GM18526 (cell line): ENCODE results near the gene GAS6.

Experiments used
- POLR2A ChIP-seq: IDR thresholded peaks from 3 replicates; pipeline ENCODE4 v1.6.1; 2011; ENCODE audit not compliant: insufficient read length; ENCODE audit errors: extremely low read depth

Gene GAS6

DNA sequence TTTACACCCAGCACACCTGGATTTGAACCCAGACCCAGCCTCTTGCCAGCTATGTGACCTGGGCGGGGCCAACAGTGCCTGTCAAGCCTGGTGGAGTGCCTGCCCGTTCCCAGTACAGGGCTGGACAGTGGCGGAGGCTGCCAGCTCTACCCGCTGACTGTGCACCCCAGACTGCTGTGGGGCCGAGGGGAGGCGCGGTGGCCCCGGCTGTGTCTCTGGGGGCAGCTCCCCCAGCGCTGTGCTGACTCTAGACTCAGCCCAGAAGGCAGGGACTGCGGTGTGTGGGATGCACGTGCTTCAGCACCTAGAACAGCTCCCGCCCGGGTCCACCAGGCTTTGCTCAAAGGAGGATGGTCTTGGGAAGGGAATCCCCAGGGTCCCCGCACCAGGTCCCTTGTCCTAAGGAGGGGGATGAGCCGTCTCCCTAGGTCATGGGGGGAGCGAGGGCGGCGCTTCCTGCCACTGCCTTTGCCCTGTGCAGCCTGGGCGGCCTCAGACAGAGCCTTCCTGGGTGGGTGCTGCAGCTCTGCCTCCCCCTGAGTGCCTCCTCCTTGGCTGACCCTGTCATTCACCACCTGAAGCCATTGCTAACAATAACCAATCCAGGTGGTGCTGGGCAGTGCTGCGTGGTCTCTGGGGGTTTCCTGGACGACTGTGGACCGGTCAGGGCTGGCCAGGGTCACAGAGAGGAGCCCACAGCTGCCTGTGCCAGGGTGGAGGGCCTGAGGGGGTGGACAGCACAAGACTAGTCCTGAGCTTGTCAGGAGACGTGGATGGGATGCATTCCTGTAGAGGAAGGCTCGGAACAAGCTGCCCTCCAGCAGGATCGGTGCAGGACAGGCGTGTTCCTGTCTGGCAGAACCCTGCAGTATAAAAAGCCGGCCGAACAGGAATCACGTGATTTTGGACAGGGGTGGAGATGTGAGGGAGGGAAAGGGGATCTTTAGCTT, 86.3 kb downstream of the GAS6 start:
- no peak for TF ChIP-seq POLR2A

DNA sequence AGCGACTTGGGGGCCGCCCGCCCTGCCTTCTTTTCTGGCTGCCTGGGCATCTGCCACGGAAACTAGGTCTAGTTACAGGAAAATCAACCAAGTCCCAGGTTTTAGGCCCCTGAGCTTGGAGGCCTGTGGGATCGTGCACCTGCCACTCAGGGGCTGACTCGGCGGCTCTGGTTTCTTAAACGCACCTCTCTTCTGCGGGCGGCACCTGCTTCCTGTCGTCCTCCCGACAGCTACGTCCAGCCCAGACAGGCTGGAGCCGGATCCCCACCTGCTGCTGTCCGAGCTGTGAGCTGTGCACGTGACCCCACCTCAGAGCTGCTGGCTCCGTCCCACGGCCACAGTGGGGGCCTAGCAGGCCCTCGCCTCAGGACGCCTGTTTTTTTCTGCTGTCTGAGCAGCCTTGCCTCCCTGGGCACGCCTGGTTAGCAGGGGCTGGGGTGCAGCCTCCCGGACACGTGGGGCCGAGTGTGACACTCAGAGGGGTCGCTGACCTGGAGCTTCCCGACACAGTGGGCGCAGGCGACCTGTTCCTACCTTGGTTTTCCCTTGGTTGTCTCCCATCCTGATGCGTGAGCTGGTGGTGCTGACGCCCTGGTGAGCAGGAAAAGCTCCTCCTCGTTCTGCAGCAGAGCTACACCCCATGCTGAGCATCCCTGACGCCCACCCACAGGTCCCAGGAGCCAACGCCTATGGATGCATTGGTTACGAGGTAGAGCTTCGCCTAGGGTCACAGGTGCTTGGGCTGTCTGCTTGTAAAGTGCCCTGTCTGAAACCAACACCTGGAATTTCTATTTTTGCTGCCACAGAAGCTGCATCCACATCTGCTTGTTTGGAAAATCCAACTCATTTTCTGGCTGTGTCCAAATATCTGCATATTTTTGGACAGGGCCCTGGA, 87.4 kb downstream of the GAS6 start:
- TF ChIP-seq POLR2A: no peak

GRCh38 chr13:113775451-113776145, 88.3 kb downstream of the GAS6 start:
- no peak for TF ChIP-seq POLR2A

DNA sequence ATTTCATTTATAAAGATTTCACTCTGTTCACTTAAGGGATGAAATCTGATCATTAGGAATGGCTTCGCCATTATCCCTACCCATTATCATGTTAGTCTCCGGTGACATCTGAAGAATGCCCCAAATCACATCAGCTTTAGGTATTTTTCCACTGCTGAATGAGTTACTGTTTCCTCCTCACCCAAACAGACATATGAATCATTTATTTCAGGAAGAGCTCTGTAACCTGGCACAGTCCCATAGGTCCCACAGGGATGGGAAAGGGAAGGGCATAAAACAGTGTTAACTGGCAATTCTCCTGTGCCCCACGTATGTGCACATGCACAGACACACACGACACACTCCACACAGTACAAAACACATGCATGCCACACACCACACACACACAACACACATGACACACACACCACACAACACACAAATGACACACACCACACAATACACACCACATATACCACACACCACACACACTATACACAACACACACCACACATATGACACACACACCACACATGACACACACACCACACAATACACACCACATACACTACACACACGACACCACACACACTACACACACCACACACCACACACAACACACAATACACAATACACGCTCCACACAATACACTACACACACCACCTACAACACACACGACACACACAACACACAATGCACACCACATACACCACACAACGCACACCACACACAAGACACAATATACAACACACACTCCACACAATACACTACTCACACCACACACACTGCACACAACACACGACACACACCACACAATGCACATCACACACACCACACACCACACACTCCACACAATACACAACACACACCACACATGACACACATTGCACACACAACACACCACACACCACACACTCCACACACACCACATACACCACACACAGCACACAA, 89.4 kb downstream of the GAS6 start:
- no peak for TF ChIP-seq POLR2A

GRCh38 chr13:113771709-113772331, 92.1 kb downstream of the GAS6 start:
- no peak for TF ChIP-seq POLR2A

GRCh38 chr13:113770937-113771336, 92.9 kb downstream of the GAS6 start:
- TF ChIP-seq POLR2A: no peak
